Sigmoid colon (tissue), 7 donors: ENCODE measurements around the gene GDPD5. TPM values are rescaled to one million over a fixed set of nuclear protein-coding genes. Genes with fewer than 3 reads are reported as not detected.

Experiments
- DNase-seq: peaks from one replicate; pipeline ENCODE4 v3.0.0-alpha.2; 2019
- H3K27ac ChIP-seq, 4 donors: fragments of 200-600 bp; sonication (generic); one replicate each; pipeline ENCODE4 v1.5.1; 2016 to 2019; ENCODE audit warnings: mild to moderate bottlenecking in 1 of 4
- H3K27me3 ChIP-seq, 3 donors: fragments of 200-600 bp; sonication (generic); one replicate each; pipeline ENCODE4 v1.5.1; 2019; ENCODE audit warnings: mild to moderate bottlenecking in 1 of 3
- H3K36me3 ChIP-seq, 4 donors: fragments of 200-600 bp; sonication (generic); one replicate each; pipeline ENCODE4 v1.5.1; 2016 to 2019
- H3K4me1 ChIP-seq, 4 donors: fragments of 200-600 bp; sonication (generic); one replicate each; pipeline ENCODE4 v1.5.1; 2017 to 2019
- H3K4me3 ChIP-seq, 4 donors: fragments of 200-600 bp; sonication (generic); one replicate each; pipeline ENCODE4 v1.5.1; 2017 to 2019; ENCODE audit warnings: mild to moderate bottlenecking in 2 of 4, moderate library complexity in 1 of 4
- H3K9me3 ChIP-seq, 4 donors: fragments of 200-600 bp in 3 of 4; sonication (generic) in 3 of 4; one replicate each; pipeline versions ENCODE4 v1.5.1 to v1.6.1; 2013 to 2019
- CTCF ChIP-seq, 4 experiments: fragments of 450-650 bp in 3 of 4; fragments of 200-600 bp in 1 of 4; IDR thresholded peaks; one replicate each; pipeline ENCODE4 v1.5.1; 2016 to 2019; ENCODE audit warnings: antibody characterized with exemption in 4 of 4, mild to moderate bottlenecking in 3 of 4, moderate library complexity in 2 of 4
- EP300 ChIP-seq, 4 donors: sonication (generic); formaldehyde crosslinking; IDR thresholded peaks; one replicate each; pipeline ENCODE4 v1.6.1; 2017; ENCODE audit warnings: antibody characterized with exemption in 4 of 4
- POLR2A ChIP-seq, 2 donors: fragments of 450-650 bp; IDR thresholded peaks; one replicate each; pipeline ENCODE4 v1.6.1; 2016; ENCODE audit warnings: antibody characterized with exemption in 2 of 2, mild to moderate bottlenecking in 2 of 2, moderate library complexity in 2 of 2
- POLR2AphosphoS5 ChIP-seq, 4 donors: sonication (generic); formaldehyde crosslinking; IDR thresholded peaks; one replicate each; pipeline ENCODE4 v1.6.1; 2017; ENCODE audit warnings: antibody characterized with exemption in 4 of 4
- WGBS, 2 donors: extraction: QIAGEN DNeasy Blood & Tissue Kit; methylation state at CpG; one replicate each; pipeline ENCODE4 v1.1.7; 2013; 5-methylcytosine and 5-hydroxymethylcytosine counted together
- intact Hi-C: fragments of 100-400 bp; cut with DNase I; formaldehyde crosslinking; loops from one replicate; pipeline ENCODE4 v1.15.1; 2023
- polyA plus RNA-seq, 3 donors: library from polyadenylated mRNA; stranded (reverse); fragments of 200-250 nt; gene quantifications; one replicate each; pipeline ENCODE4 v1.2.3, GENCODE V29; 2013
- total RNA-seq, 4 donors: library from RNA; depleted of rRNA; stranded (reverse); fragments of >200 nt; gene quantifications; one replicate each; pipeline ENCODE4 v1.1.0, GENCODE V29; 2016
- donor health status: healthy with polysubstance abuse.
- donor health status: Bipolar disorder and iron deficiency.
- donor health status: healthy.

GDPD5 gene
- total and polyA plus RNA-seq, 7 donors: 2.4 to 8.1 (median 5.8) TPM; not detected in 1

GRCh38 chr11:75449776-75450175 is 76.0 kb downstream of the GDPD5 start:
- Histone ChIP-seq H3K9me3 (no peaks in the 10 kb centered on the region), H3K4me3 (no peak overlapping the region), H3K36me3 (no peaks in the 10 kb centered on the region), H3K4me1 (peaks cover 0 to 10% (median 0%) of the 10 kb centered on the region in 4 donors), H3K27ac (no peak overlapping the region), H3K27me3 (no peaks in the 10 kb centered on the region)
- 90 to 93% methylated on average over 11 of the region's 11 CpGs for WGBS, 2 donors
- intact Hi-C loops: no loop called here
- TF ChIP-seq POLR2AphosphoS5 (IDR thresholded peaks at IDR 0.05) (no peak), CTCF (IDR thresholded peaks at IDR 0.05) (no peak), EP300 (IDR thresholded peaks at IDR 0.05) (no peak), POLR2A (IDR thresholded peaks at IDR 0.05) (no peak)
- no peak for DNase-seq

DNA sequence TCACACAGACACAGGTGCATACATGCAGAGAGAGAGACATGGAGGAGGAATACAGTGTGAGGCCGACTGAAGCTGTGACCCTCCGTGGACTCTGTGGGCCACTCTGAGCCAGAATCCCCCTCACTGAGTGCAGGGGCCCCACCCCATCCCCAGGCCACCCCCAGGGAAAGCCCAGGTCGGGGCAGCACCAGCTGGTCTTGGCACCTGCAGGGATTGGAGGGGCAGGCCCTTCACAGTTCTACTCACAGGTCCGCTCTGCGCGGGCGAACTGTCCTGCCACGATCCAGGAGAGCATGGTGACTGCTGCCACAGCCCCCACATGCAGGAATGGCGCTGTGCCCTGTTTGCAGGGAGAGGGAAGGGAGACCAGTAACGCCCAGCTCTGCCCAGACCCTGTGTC is 76.5 kb downstream of the GDPD5 start:
- no peak overlapping the region for H3K27ac ChIP-seq
- TF ChIP-seq CTCF (IDR thresholded peaks at IDR 0.05) (no peak), EP300 (IDR thresholded peaks at IDR 0.05) (no peak), POLR2A (IDR thresholded peaks at IDR 0.05) (no peak), POLR2AphosphoS5 (IDR thresholded peaks at IDR 0.05) (no peak)
- intact Hi-C loops: no loop called here
- H3K4me3 ChIP-seq: no peak overlapping the region
- no peak for DNase-seq
- WGBS, 2 donors: 90 to 92% methylated on average over 10 of the region's 10 CpGs
- H3K9me3 ChIP-seq: no peaks in the 10 kb centered on the region
- H3K27me3 ChIP-seq: no peaks in the 10 kb centered on the region
- peaks cover 0 to 5% (median 0%) of the 10 kb centered on the region in 4 donors for H3K4me1 ChIP-seq
- H3K36me3 ChIP-seq: no peaks in the 10 kb centered on the region

DNA sequence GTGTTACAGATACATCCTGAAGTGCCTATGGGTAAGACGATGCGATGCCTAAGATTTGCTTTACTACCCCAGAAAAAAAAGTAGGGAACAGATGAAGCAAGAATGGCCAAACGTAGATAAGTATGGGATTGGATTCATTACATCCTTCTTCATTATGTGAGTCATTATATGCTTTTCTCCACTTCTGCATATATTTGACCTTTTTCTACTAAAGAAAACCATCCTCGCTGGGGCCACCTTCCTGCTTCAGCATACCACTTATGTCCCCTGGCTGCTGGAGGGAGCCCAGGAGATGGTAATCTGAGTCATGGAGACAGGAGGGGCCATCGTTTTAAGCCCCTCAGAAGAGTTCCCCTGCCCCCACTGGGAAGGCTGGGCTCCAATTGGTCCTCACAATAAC is 78.3 kb downstream of the GDPD5 start:
- 78 to 84% methylated on average over 5 of the region's 5 CpGs for WGBS, 2 donors
- no peaks in the 10 kb centered on the region for H3K4me1 ChIP-seq
- intact Hi-C loops: no loop called here
- TF ChIP-seq POLR2AphosphoS5 (IDR thresholded peaks at IDR 0.05): no peak
- TF ChIP-seq POLR2A (IDR thresholded peaks at IDR 0.05): no peak
- TF ChIP-seq CTCF (IDR thresholded peaks at IDR 0.05): no peak
- no peak for TF ChIP-seq EP300 (IDR thresholded peaks at IDR 0.05)
- H3K36me3 ChIP-seq: no peaks in the 10 kb centered on the region
- H3K9me3 ChIP-seq: no peaks in the 10 kb centered on the region
- DNase-seq: no peak
- no peak overlapping the region for H3K4me3 ChIP-seq
- no peak overlapping the region for H3K27ac ChIP-seq
- no peaks in the 10 kb centered on the region for H3K27me3 ChIP-seq

GRCh38 chr11:75445315-75445953 is 80.3 kb downstream of the GDPD5 start:
- peak; percentile 81 for DNase-seq
- Histone ChIP-seq H3K27ac (no peak overlapping the region), H3K36me3 (no peaks in the 10 kb centered on the region), H3K4me3 (no peak overlapping the region), H3K27me3 (no peaks in the 10 kb centered on the region), H3K4me1 (no peaks in the 10 kb centered on the region), H3K9me3 (no peaks in the 10 kb centered on the region)
- no peak for TF ChIP-seq POLR2AphosphoS5 (IDR thresholded peaks at IDR 0.05)
- TF ChIP-seq POLR2A (IDR thresholded peaks at IDR 0.05): no peak
- peak; percentile 93 to 99 (median 94) for TF ChIP-seq CTCF (IDR thresholded peaks at IDR 0.05)
- intact Hi-C loops: loop anchor here (1.0 to 2.0 kb wide), 2 partner anchors 55 to 87 kb away; no protein-coding TSS in a partner anchor
- WGBS, 2 donors: 6 to 18% methylated on average over 6 of the region's 6 CpGs

DNA sequence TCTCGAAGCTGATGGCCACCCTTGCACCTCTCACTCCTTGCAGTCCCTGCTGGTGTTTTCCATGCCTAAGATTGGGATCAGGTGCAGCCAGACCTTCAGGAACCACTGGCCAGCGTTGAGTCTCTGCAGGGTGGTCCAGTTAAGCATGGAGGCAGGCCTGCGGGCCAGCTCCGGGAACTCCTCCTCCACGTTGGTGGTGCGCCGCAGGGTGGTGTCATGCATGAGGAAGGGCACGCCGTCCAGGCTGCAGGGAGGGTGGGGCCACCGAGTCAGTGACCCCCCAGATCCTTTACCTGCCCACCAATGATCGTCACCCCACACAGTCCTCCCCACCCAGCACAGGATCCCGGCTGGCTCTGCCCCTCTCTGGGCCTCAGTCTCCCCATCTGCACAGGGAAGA is 82.7 kb downstream of the GDPD5 start:
- Histone ChIP-seq H3K36me3 (no peaks in the 10 kb centered on the region), H3K4me1 (no peaks in the 10 kb centered on the region), H3K27ac (no peak overlapping the region), H3K27me3 (no peaks in the 10 kb centered on the region), H3K9me3 (no peaks in the 10 kb centered on the region), H3K4me3 (no peak overlapping the region)
- DNase-seq: no peak
- TF ChIP-seq POLR2A (IDR thresholded peaks at IDR 0.05) (no peak), CTCF (IDR thresholded peaks at IDR 0.05) (no peak), POLR2AphosphoS5 (IDR thresholded peaks at IDR 0.05) (no peak), EP300 (IDR thresholded peaks at IDR 0.05) (no peak)
- intact Hi-C loops: no loop called here
- 88 to 92% methylated on average over 12 of the region's 12 CpGs for WGBS, 2 donors
